Glutamatergic neuron (in vitro differentiated cells): ENCODE results near the gene EFHC2. TPM values are rescaled to one million over a fixed set of nuclear protein-coding genes. Genes with fewer than 3 reads are reported as not detected.
"Not testable (repeated sequence)": the region's sequence is repeated elsewhere in the genome, so short reads cannot be mapped to it uniquely, and the experiment has no call there.

Experiments
- DNase-seq: peaks from one replicate; pipeline ENCODE4 v3.0.0; 2022
- H3K27ac Mint-ChIP-seq: one replicate; pipeline ENCODE4 v1.8.0; 2020; ENCODE audit warnings: mild to moderate bottlenecking, mixed read lengths, inconsistent platforms; ENCODE audit not compliant: unreplicated experiment
- H3K27me3 Mint-ChIP-seq: one replicate; pipeline ENCODE4 v1.8.0; 2020; ENCODE audit warnings: mild to moderate bottlenecking, moderate library complexity, mixed read lengths, inconsistent platforms; ENCODE audit not compliant: unreplicated experiment
- H3K36me3 Mint-ChIP-seq: one replicate; pipeline ENCODE4 v1.8.0; 2020; ENCODE audit warnings: mild to moderate bottlenecking, mixed read lengths, inconsistent platforms; ENCODE audit not compliant: unreplicated experiment
- H3K4me1 Mint-ChIP-seq: one replicate; pipeline ENCODE4 v1.8.0; 2020; ENCODE audit warnings: mild to moderate bottlenecking, low read depth, mixed read lengths, inconsistent platforms; ENCODE audit not compliant: unreplicated experiment
- H3K4me3 Mint-ChIP-seq: one replicate; pipeline ENCODE4 v1.8.0; 2020; ENCODE audit warnings: mild to moderate bottlenecking, mixed read lengths, inconsistent platforms; ENCODE audit not compliant: unreplicated experiment
- H3K9me3 Mint-ChIP-seq: one replicate; pipeline ENCODE4 v1.8.0; 2020; ENCODE audit warnings: mild to moderate bottlenecking, moderate library complexity, mixed read lengths, inconsistent platforms; ENCODE audit not compliant: unreplicated experiment
- total RNA-seq: library from RNA; stranded (reverse); fragmentation: NEBNext Ultra II Directional; extraction: Animal tissue kit (Norgen Biotek cat#: 25700); gene quantifications from one replicate; pipeline ENCODE4 v1.2.1, GENCODE V29; 2021; ENCODE audit not compliant: unreplicated experiment
- TF ChIP-seq, protein P1 (sequence below): fragments of 200-600 bp; sonication (generic); IDR thresholded peaks from one replicate; pipeline ENCODE4 v1.5.0; 2021; ENCODE audit not compliant: partially characterized antibody, unreplicated experiment

EFHC2 gene
- total RNA-seq, 1 donor from 2014 or later = not detected

DNA sequence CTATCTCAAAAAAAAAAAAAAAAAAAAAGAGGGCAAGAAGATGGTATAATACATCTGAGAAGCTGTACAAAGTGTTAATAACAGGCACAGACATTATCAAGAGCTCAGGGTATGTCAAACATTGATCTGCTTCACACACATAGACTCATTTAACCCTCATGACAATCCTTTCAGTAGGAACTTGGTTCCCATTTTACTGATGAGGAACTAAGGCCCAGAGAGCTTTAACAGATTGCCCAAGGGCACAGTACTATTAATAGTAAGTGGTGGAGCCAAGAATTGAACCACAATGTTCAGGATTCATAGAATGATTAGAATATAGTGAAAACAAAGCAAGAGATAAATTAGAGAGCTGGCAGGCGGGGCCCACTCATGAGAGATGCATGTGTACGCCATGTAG lies 154.4 kb downstream of the EFHC2 start:
- H3K27ac Mint-ChIP-seq = no peak overlapping the region
- no peak for DNase-seq
- H3K9me3 Mint-ChIP-seq = no peaks in the 10 kb centered on the region
- no peaks in the 10 kb centered on the region for H3K27me3 Mint-ChIP-seq
- TF ChIP-seq, protein P1, sequence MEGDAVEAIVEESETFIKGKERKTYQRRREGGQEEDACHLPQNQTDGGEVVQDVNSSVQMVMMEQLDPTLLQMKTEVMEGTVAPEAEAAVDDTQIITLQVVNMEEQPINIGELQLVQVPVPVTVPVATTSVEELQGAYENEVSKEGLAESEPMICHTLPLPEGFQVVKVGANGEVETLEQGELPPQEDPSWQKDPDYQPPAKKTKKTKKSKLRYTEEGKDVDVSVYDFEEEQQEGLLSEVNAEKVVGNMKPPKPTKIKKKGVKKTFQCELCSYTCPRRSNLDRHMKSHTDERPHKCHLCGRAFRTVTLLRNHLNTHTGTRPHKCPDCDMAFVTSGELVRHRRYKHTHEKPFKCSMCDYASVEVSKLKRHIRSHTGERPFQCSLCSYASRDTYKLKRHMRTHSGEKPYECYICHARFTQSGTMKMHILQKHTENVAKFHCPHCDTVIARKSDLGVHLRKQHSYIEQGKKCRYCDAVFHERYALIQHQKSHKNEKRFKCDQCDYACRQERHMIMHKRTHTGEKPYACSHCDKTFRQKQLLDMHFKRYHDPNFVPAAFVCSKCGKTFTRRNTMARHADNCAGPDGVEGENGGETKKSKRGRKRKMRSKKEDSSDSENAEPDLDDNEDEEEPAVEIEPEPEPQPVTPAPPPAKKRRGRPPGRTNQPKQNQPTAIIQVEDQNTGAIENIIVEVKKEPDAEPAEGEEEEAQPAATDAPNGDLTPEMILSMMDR = no peak
- H3K4me1 Mint-ChIP-seq = no peaks in the 10 kb centered on the region
- H3K4me3 Mint-ChIP-seq = no peak overlapping the region
- H3K36me3 Mint-ChIP-seq = no peaks in the 10 kb centered on the region

DNA sequence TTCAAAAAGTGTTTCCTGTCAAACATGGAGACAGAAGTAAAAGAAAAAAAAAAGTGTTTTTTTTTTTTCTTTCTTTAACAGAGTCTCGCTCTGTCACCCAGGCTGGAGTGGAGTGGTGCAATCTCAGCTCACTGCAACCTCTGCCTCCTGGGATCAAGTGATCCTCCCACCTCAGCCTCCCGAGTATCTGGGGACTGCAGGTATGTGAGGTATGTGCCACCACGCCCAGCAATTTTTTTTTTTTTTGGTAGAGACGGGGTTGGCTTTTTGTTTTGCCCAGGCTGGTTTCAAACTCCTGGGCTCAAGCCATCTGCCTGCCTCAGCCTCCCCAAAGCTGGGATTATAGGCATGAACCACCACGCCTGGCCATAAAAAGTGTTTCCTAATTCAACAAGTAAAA lies 155.6 kb downstream of the EFHC2 start:
- H3K9me3 Mint-ChIP-seq, H3K27ac Mint-ChIP-seq, H3K4me1 Mint-ChIP-seq: not testable (repeated sequence)

DNA sequence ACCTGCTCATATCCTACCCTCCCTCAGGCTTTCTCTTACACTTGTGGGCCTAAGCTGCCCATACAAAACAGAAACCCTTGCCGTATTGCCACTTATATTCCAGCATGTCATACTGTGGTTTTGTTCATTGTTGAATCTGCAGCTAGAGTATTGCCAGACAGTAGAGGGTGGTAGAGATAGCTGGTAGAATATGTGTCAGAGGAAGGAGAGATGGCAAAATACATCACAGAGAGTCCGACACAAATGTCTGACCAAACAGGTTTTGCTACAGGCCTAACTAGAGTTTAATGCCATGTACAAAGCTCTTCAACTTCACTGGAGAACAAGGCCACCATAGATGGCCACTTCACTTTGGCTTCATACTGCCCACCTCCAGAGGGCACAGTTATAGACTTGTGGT lies 160.1 kb downstream of the EFHC2 start:
- Mint-ChIP-seq H3K9me3 (no peaks in the 10 kb centered on the region), H3K27ac (no peak overlapping the region), H3K4me1 (no peaks in the 10 kb centered on the region), H3K27me3 (no peaks in the 10 kb centered on the region), H3K36me3 (no peaks in the 10 kb centered on the region), H3K4me3 (no peak overlapping the region)
- TF ChIP-seq, protein P1 = no peak
- no peak for DNase-seq

More for the DNA sequence above, 155.6 kb downstream of the EFHC2 start:
- not testable (repeated sequence) for H3K27me3 Mint-ChIP-seq, H3K36me3 Mint-ChIP-seq, DNase-seq, H3K4me3 Mint-ChIP-seq

DNA sequence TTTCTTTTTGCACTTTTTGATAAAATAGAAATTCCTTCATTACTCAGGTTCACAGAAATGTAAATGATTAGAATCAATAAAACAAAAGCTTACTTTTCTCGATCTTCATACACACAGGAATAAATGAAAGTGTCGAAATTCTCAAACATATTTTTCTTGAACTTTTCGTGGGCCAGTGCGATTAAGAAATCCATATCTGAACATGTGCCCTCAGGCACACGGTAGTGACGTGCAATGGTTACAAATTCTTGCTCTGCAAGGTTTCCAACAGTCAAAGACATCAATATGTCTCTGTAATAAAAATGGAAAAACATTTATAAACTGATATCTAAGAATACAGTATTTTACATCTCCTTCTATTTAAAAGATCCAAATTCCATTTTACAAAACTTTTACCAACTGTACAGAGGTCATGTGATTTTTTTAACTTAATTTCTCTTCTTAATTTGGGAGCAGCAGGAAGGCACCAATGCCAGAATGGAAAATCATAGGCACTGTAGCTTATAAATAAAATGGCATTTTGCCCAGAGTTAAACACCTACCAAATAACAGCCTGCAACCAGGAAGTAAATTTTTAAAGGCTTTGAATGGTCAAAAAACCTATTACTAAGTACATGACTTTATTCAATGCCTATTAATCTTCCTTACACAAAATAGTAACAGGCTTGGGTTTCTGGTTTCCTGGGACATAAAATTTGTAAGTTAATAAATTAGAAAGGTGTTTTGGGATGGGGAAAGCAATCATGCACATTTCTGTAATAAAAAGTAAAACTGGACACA lies 165.0 kb downstream of the EFHC2 start:
- H3K27me3 Mint-ChIP-seq = no peaks in the 10 kb centered on the region
- peaks cover 5% of the 10 kb centered on the region for H3K36me3 Mint-ChIP-seq
- peaks cover 2% of the 10 kb centered on the region for H3K9me3 Mint-ChIP-seq
- H3K4me1 Mint-ChIP-seq = no peaks in the 10 kb centered on the region
- TF ChIP-seq, protein P1 = no peak
- no peak for DNase-seq
- no peak overlapping the region for H3K4me3 Mint-ChIP-seq
- no peak overlapping the region for H3K27ac Mint-ChIP-seq

DNA sequence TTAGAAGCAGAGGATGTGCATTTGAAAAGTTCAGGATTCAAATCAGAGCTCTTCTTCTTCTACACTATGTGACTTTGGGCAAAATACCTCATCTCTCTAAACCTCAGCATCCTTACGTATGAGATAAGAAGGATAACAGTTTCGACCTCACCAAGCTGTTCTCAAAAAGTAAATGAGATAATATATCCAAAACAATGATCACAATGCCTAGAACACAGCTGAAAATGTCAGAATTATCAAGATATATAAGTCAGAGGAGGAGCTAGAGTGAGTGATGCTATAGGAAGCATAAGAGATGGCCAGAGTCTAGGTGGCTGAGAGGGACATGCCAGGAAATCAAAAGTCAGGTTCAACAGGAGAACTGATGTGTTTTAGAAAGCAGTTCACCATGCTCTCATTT lies 168.0 kb downstream of the EFHC2 start:
- Mint-ChIP-seq H3K4me1 (no peaks in the 10 kb centered on the region), H3K9me3 (peaks cover 2% of the 10 kb centered on the region), H3K36me3 (peaks cover 5% of the 10 kb centered on the region), H3K4me3 (no peak overlapping the region), H3K27ac (no peak overlapping the region), H3K27me3 (no peaks in the 10 kb centered on the region)
- TF ChIP-seq, protein P1 = no peak
- DNase-seq = no peak
